ENCODE data around the gene CDIP1. TPM values are rescaled to one million over a fixed set of nuclear protein-coding genes. Genes with fewer than 3 reads are reported as not detected.

The CDIP1 gene
- total and polyA plus RNA-seq, 9 of the 15 experiments (the other 6 are each of a cell fraction or from before 2014, with no cell fraction given): 0.29 TPM; not detected in 8

DNA sequence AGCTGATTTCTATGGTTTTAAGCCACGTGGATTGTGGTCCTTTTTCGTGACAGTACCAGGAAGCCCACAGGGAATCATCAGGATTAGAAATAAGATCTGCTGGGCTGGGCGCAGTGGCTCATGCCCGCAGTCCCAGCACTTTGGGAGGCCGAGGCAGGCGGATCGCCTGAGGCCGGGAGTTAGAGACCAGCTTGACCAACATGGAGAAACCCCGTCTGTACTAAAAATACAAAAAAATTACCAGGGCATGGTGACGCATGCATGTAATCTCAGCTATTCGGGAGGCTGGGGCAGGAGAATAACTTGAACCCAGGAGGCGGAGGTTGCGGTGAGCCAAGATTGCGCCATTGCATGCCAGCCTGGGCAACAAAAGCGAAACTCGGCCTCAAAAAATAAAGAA is 70.7 kb downstream of the CDIP1 start:
- no peak for FAIRE-seq
- H2AFZ ChIP-seq (ENCODE audit: low read depth, low read length): no peak overlapping the region
- no peak overlapping the region for H3K4me3 ChIP-seq
- no peaks in the 10 kb centered on the region for H3K9me1 ChIP-seq (ENCODE audit: control insufficient read depth, insufficient read depth, low read length)
- 96% methylated on average over 15 of the region's 16 CpGs for WGBS (ENCODE audit: insufficient coverage, low coverage, missing lambda C conversion rate)
- peaks cover 1 to 11% of the 10 kb centered on the region in 2 experiments; a peak in 2 of 5 replicates for H3K4me1 ChIP-seq (replicated peaks in 1 of 2; ENCODE audit: control insufficient read depth in 2 of 2, insufficient read depth in 2 of 2, low read length in 2 of 2)
- no peak overlapping the region for H3K4me2 ChIP-seq (ENCODE audit: insufficient read depth, low read length)
- ChIA-PET POLR2A (interaction anchor here (0.6 to 1.2 kb wide), 6 partner anchors 10 to 530 kb away, joined by 3 to 4 read pairs (median 3); no protein-coding TSS in a partner anchor), CTCF (ENCODE audit: low intra/inter-chr PET ratio) (no interaction called here)
- H3K9ac ChIP-seq (ENCODE audit: insufficient read depth in 1 of 2, low read depth in 2 of 2, low read length in 2 of 2): no peak overlapping the region
- ATAC-seq: no peak
- no peak for DNase-seq (ENCODE audit: extremely low read depth in 1 of 4, low spot score in 3 of 4)
- H3K36me3 ChIP-seq (ENCODE audit: control insufficient read depth, insufficient read depth, low read length): peaks cover 67% of the 10 kb centered on the region; the same call in 2 of the 3 replicates
- BruUV-seq (replicated peaks): no TSS peak
- peaks cover 11% of the 10 kb centered on the region for H3K79me2 ChIP-seq (ENCODE audit: control insufficient read depth, insufficient read depth, low read length)
- intact Hi-C loops (cut with micrococcal nuclease) (no loop called here), in situ Hi-C loops (cut with MboI) (no loop called here)
- no peaks in the 10 kb centered on the region for H3K27me3 ChIP-seq (ENCODE audit: control insufficient read depth in 2 of 2, insufficient read depth in 2 of 2, low read length in 2 of 2)
- no peaks in the 10 kb centered on the region for H3K9me3 ChIP-seq (replicated peaks; ENCODE audit: control insufficient read depth, insufficient read depth, low read depth, low read length)
- H4K20me1 ChIP-seq (replicated peaks; ENCODE audit: control insufficient read depth, insufficient read depth, low read length): no peaks in the 10 kb centered on the region
- no peak overlapping the region for H3K27ac ChIP-seq (ENCODE audit: extremely low read depth, low read depth, low read length)
- TF ChIP-seq, protein P1, sequence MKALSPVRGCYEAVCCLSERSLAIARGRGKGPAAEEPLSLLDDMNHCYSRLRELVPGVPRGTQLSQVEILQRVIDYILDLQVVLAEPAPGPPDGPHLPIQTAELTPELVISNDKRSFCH (CRISPR knock-in tag; IDR thresholded peaks at IDR 0.05): no peak
- TF ChIP-seq, protein P1 (tag; IDR thresholded peaks at IDR 0.05): no peak
- TF ChIP-seq HNRNPK (IDR thresholded peaks at IDR 0.05; ENCODE audit: low read depth, low read length, poor library complexity, severe bottlenecking) (no peak), ZNF561 (CRISPR knock-in tag; conservative IDR thresholded peaks at IDR 0.05) (no peak)
- TF ChIP-seq, protein P2, sequence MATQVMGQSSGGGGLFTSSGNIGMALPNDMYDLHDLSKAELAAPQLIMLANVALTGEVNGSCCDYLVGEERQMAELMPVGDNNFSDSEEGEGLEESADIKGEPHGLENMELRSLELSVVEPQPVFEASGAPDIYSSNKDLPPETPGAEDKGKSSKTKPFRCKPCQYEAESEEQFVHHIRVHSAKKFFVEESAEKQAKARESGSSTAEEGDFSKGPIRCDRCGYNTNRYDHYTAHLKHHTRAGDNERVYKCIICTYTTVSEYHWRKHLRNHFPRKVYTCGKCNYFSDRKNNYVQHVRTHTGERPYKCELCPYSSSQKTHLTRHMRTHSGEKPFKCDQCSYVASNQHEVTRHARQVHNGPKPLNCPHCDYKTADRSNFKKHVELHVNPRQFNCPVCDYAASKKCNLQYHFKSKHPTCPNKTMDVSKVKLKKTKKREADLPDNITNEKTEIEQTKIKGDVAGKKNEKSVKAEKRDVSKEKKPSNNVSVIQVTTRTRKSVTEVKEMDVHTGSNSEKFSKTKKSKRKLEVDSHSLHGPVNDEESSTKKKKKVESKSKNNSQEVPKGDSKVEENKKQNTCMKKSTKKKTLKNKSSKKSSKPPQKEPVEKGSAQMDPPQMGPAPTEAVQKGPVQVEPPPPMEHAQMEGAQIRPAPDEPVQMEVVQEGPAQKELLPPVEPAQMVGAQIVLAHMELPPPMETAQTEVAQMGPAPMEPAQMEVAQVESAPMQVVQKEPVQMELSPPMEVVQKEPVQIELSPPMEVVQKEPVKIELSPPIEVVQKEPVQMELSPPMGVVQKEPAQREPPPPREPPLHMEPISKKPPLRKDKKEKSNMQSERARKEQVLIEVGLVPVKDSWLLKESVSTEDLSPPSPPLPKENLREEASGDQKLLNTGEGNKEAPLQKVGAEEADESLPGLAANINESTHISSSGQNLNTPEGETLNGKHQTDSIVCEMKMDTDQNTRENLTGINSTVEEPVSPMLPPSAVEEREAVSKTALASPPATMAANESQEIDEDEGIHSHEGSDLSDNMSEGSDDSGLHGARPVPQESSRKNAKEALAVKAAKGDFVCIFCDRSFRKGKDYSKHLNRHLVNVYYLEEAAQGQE (IDR thresholded peaks at IDR 0.05; ENCODE audit: borderline replicate concordance): no peak
- TF ChIP-seq, protein P2 (CRISPR knock-in tag; IDR thresholded peaks at IDR 0.05; ENCODE audit: low read depth): no peak
